Frontal cortex (tissue), 4 donors: Measurements from ENCODE around the gene DERL3. TPM values are rescaled to one million over a fixed set of nuclear protein-coding genes. Genes with fewer than 3 reads are reported as not detected.

ENCODE experiments used
- DNase-seq, 2 donors: peaks; one replicate each; pipeline ENCODE4 v3.0.0; 2012; ENCODE audit warnings: low spot score in 2 of 2
- FAIRE-seq: peaks from 2 replicates; lab custom pipeline; 2012; peaks lifted over from hg19 to GRCh38; lab: Jason Lieb, UNC
- small RNA-seq: library from RNA; depleted of rRNA; stranded (forward); fragments of <200 nt; gene quantifications from one replicate; pipeline ENCODE3, GENCODE V24; 2014
- total RNA-seq: library from RNA; depleted of rRNA; stranded (reverse); fragments of >200 nt; gene quantifications from one replicate; pipeline ENCODE4 v1.2.3, GENCODE V29; 2014
- donor health status: control.
- donor health status: control.
- donor health status: control.

The DERL3 gene
- total RNA-seq, 1 donor from 2014 or later, result 0.82 TPM

- DNase-seq (no peak), FAIRE-seq (no peak)
These were observed 52.5 kb downstream of the DERL3 start for GRCh38 chr22:23786261-23786710.

Small RNA genes lying within 50 kb of the gene (small RNA-seq; reads per million reads assigned to genes)
- not detected for gene RN7SL268P

Other genes with a start within 250 kb of the DERL3 start
- 0.82 TPM for gene DRICH1, start 206.7 kb downstream of the DERL3 start, total RNA-seq
- not detected for gene RGL4, start 148.0 kb downstream of the DERL3 start, total RNA-seq
- 3.7 TPM for gene ZNF70, start 87.9 kb downstream of the DERL3 start, total RNA-seq
- gene VPREB3, start 84.6 kb downstream of the DERL3 start, total RNA-seq, result not detected
- gene C22orf15, start 76.0 kb downstream of the DERL3 start, total RNA-seq, result not detected
- 5.3 TPM for gene CHCHD10, start 71.0 kb downstream of the DERL3 start, total RNA-seq
- 18.8 TPM for gene MMP11, start 66.2 kb downstream of the DERL3 start, total RNA-seq
- 25.7 TPM for gene SMARCB1, start 52.0 kb downstream of the DERL3 start, total RNA-seq
- gene SLC2A11, start 18.9 kb upstream of the DERL3 start, total RNA-seq, result 11.4 TPM
- gene MIF, start 55.4 kb upstream of the DERL3 start, total RNA-seq, result 128 TPM
- 2.0 TPM for gene GSTT2B, start 122.2 kb upstream of the DERL3 start, total RNA-seq
- gene DDTL, start 127.9 kb upstream of the DERL3 start, total RNA-seq, result 3.7 TPM
- gene DDT, start 135.4 kb upstream of the DERL3 start, total RNA-seq, result 24.9 TPM
- gene GSTT2, start 141.1 kb upstream of the DERL3 start, total RNA-seq, result 0.41 TPM
- gene GSTT4, start 166.4 kb upstream of the DERL3 start, total RNA-seq, result not detected
- gene CABIN1, start 172.3 kb upstream of the DERL3 start, total RNA-seq, result 30.2 TPM